PC-9 (cell line): Measurements from ENCODE around the gene AAK1.

ENCODE experiments used
- CTCF ChIP-seq: fragments of 200-600 bp; sonication (generic); conservative IDR thresholded peaks from 2 replicates; pipeline ENCODE4 v1.6.1; 2017; ENCODE audit warnings: mixed run types, antibody characterized with exemption, mild to moderate bottlenecking, moderate library complexity
- EZH2 ChIP-seq: fragments of 200-600 bp; sonication (generic); IDR thresholded peaks from 2 replicates; pipeline ENCODE4 v1.8.0; 2017; ENCODE audit warnings: antibody characterized with exemption, low read depth

GRCh38 chr2:69495861-69496260, 147.7 kb downstream of the AAK1 start:
- TF ChIP-seq CTCF = no peak
- no peak for TF ChIP-seq EZH2
